Measurements from ENCODE around the gene TAF6L.
"Not testable (repeated sequence)": the region's sequence is repeated elsewhere in the genome, so short reads cannot be mapped to it uniquely, and the experiment has no call there.

Gene TAF6L

GRCh38 chr11:62805961-62806441 lies 34.8 kb downstream of the TAF6L start:
- peak; percentile 33 for DNase-seq

GRCh38 chr11:62806611-62807121 lies 35.5 kb downstream of the TAF6L start:
- DNase-seq: no peak

GRCh38 chr11:62810748-62811147 lies 39.6 kb downstream of the TAF6L start:
- DNase-seq: no peak

- no peak for DNase-seq
Measured at GRCh38 chr11:62811659-62812058, 40.5 kb downstream of the TAF6L start.

- DNase-seq: no peak
Measured at GRCh38 chr11:62816557-62816956, 45.4 kb downstream of the TAF6L start.

GRCh38 chr11:62817129-62817528 lies 45.9 kb downstream of the TAF6L start:
- no peak for DNase-seq

- no peak for DNase-seq
Measured at GRCh38 chr11:62823677-62824076, 52.5 kb downstream of the TAF6L start.

GRCh38 chr11:62828130-62828529 lies 56.9 kb downstream of the TAF6L start:
- not testable (repeated sequence) for DNase-seq

GRCh38 chr11:62830904-62831519 lies 59.8 kb downstream of the TAF6L start:
- DNase-seq: no peak

GRCh38 chr11:62831520-62832335 lies 60.5 kb downstream of the TAF6L start, which contains the start of gene STX5:
Gene STX5 (minus strand): TSS chr11:62832051. CDS start chr11:62831243, 808 bp downstream.
- peak; percentile 99 for DNase-seq

- DNase-seq: peak; percentile 37
Measured at GRCh38 chr11:62832336-62833234, 61.4 kb downstream of the TAF6L start, which contains the start of gene TEX54. Gene TEX54 (minus strand): TSS chr11:62832841.

GRCh38 chr11:62835336-62835735 lies 64.1 kb downstream of the TAF6L start:
- no peak for DNase-seq

Data from NCI-H1105 (cell line).